ENCODE measurements around the gene SVEP1.
"Not testable (repeated sequence)": the region's sequence is repeated elsewhere in the genome, so short reads cannot be mapped to it uniquely, and the experiment has no call there.

The SVEP1 gene

GRCh38 chr9:110579034-110579861, at the start of gene SVEP1:
Gene SVEP1 (minus strand): TSS chr9:110579741. CDS start chr9:110579543, 198 bp downstream.
- peak; percentile 74 for DNase-seq (ENCODE audit: low read depth)

- peak; percentile 96 for DNase-seq (ENCODE audit: low read depth)
Measured at GRCh38 chr9:110626101-110626829, 46.7 kb upstream of the SVEP1 start.

GRCh38 chr9:110623462-110624025, 44.0 kb upstream of the SVEP1 start:
- DNase-seq (ENCODE audit: low read depth) = peak; percentile 56

- DNase-seq (ENCODE audit: low read depth) = no peak
Measured at GRCh38 chr9:110622368-110622767, 42.8 kb upstream of the SVEP1 start.

GRCh38 chr9:110620726-110621125, 41.2 kb upstream of the SVEP1 start:
- DNase-seq (ENCODE audit: low read depth) = no peak

- DNase-seq (ENCODE audit: low read depth) = peak; percentile 69
Measured at GRCh38 chr9:110619831-110620230, 40.3 kb upstream of the SVEP1 start.

GRCh38 chr9:110615498-110615897, 36.0 kb upstream of the SVEP1 start:
- peak; percentile 74 for DNase-seq (ENCODE audit: low read depth)

- not testable (repeated sequence) for DNase-seq (ENCODE audit: low read depth)
Measured at GRCh38 chr9:110614576-110614975, 35.0 kb upstream of the SVEP1 start.

GRCh38 chr9:110606179-110606790, 26.7 kb upstream of the SVEP1 start:
- DNase-seq (ENCODE audit: low read depth) = no peak

GRCh38 chr9:110605565-110605964, 26.0 kb upstream of the SVEP1 start:
- no peak for DNase-seq (ENCODE audit: low read depth)

GRCh38 chr9:110604171-110604601, 24.6 kb upstream of the SVEP1 start:
- no peak for DNase-seq (ENCODE audit: low read depth)

GRCh38 chr9:110602281-110602680, 22.7 kb upstream of the SVEP1 start:
- no peak for DNase-seq (ENCODE audit: low read depth)

- no peak for DNase-seq (ENCODE audit: low read depth)
Measured at GRCh38 chr9:110601098-110601497, 21.6 kb upstream of the SVEP1 start.

- peak; percentile 93 for DNase-seq (ENCODE audit: low read depth)
Measured at GRCh38 chr9:110599468-110599867, 19.9 kb upstream of the SVEP1 start.

- DNase-seq (ENCODE audit: low read depth) = peak; percentile 31
Measured at GRCh38 chr9:110592044-110592830, 12.7 kb upstream of the SVEP1 start.

- peak; percentile 78 for DNase-seq (ENCODE audit: low read depth)
Measured at GRCh38 chr9:110591526-110591925, 12.0 kb upstream of the SVEP1 start.

GRCh38 chr9:110590816-110591215, 11.3 kb upstream of the SVEP1 start:
- DNase-seq (ENCODE audit: low read depth) = peak; percentile 58

- DNase-seq (ENCODE audit: low read depth) = no peak
Measured at GRCh38 chr9:110588296-110588695, 8.8 kb upstream of the SVEP1 start.

GRCh38 chr9:110583237-110583636, 3.7 kb upstream of the SVEP1 start:
- DNase-seq (ENCODE audit: low read depth) = peak; percentile 64

- DNase-seq (ENCODE audit: low read depth) = peak; percentile 51
Measured at GRCh38 chr9:110582156-110582555, 2.6 kb upstream of the SVEP1 start.

GRCh38 chr9:110580850-110581249, 1.3 kb upstream of the SVEP1 start:
- DNase-seq (ENCODE audit: low read depth) = no peak

- DNase-seq (ENCODE audit: low read depth) = peak; percentile 27
Measured at GRCh38 chr9:110579862-110580219, 300 bp upstream of the SVEP1 start.
